A549 (cell line): ENCODE measurements around the gene TGM3. TPM values are rescaled to one million over a fixed set of nuclear protein-coding genes. Genes with fewer than 3 reads are reported as not detected.

Experiments used
- ATAC-seq, 2 experiments: fragments of 200-7000 bp in 1 of 2; fragments of >200 bp in 1 of 2; cut with Nextera tagmentation in 1 of 2; cut with Tn5 transposase in 1 of 2; 3 replicates each; pipeline versions ENCODE4 v1.8.0 to v1.9.1; 2018 to 2020; ENCODE audit warnings: mild to moderate bottlenecking in 1 of 2, moderate library complexity in 1 of 2
- CTCF ChIA-PET: fragments of 300-600 bp; sonication (Branson Sonifier 250); formaldehyde crosslinking; extraction: SDS; loops from one replicate; lab custom pipeline; 2021; ENCODE audit warnings: antibody characterized with exemption, inconsistent platforms; lab: Yijun Ruan, JAX
- POLR2A ChIA-PET: fragments of 350-600 bp; formaldehyde crosslinking; extraction: SDS; loops from one replicate; lab custom pipeline; 2021; ENCODE audit warnings: antibody characterized with exemption, inconsistent platforms; lab: Yijun Ruan, JAX
- DNase-seq, 2 experiments: peaks; one replicate each; pipeline versions ENCODE4 v3.0.0 to v3.0.0-alpha.2; 2011 to 2016; ENCODE audit warnings: low read depth in 1 of 2, low spot score in 1 of 2
- FAIRE-seq: peaks from 2 replicates; lab custom pipeline; 2011; peaks lifted over from hg19 to GRCh38; lab: Jason Lieb, UNC
- H3K27ac ChIP-seq, 2 experiments: fragments of >200 bp; sonication (Bioruptor Twin); formaldehyde crosslinking; 3 replicates each; pipeline ENCODE4 v1.5.1; 2016 to 2017
- H3K4me1 ChIP-seq: fragments of >200 bp; sonication (Bioruptor Twin); formaldehyde crosslinking; 3 replicates; pipeline ENCODE4 v1.6.1; 2016
- H3K4me2 ChIP-seq: fragments of >200 bp; sonication (Bioruptor Twin); formaldehyde crosslinking; 3 replicates; pipeline ENCODE4 v1.6.1; 2016
- H3K4me3 ChIP-seq: fragments of >200 bp; sonication (Bioruptor Twin); formaldehyde crosslinking; 3 replicates; pipeline ENCODE4 v1.5.1; 2016
- H3K9me3 ChIP-seq: fragments of >200 bp; sonication (Bioruptor Twin); formaldehyde crosslinking; 3 replicates; pipeline ENCODE4 v1.6.1; 2016
- BHLHE40 ChIP-seq: IDR thresholded peaks from 2 replicates; pipeline ENCODE4 v1.6.1; 2012; ENCODE audit warnings: low read depth, low read length, inconsistent platforms
- CBX2 ChIP-seq: fragments of 200-600 bp; sonication (generic); IDR thresholded peaks from 2 replicates; pipeline ENCODE4 v1.6.1; 2016; ENCODE audit warnings: low read depth, mild to moderate bottlenecking, borderline replicate concordance
- CHD2 ChIP-seq: fragments of 150-350 bp; IDR thresholded peaks from 2 replicates; pipeline ENCODE4 v1.6.1; 2014; ENCODE audit warnings: low read length; ENCODE audit not compliant: partially characterized antibody
- CHD4 ChIP-seq: fragments of 200-600 bp; sonication (generic); IDR thresholded peaks from 2 replicates; pipeline ENCODE4 v1.6.1; 2016; ENCODE audit warnings: antibody characterized with exemption, mild to moderate bottlenecking, borderline replicate concordance
- CTCF ChIP-seq: fragments of >200 bp; sonication (Bioruptor Twin); formaldehyde crosslinking; IDR thresholded peaks from 3 replicates; pipeline ENCODE4 v1.5.1; 2016
- EP300 ChIP-seq, 2 experiments: fragments of >200 bp; sonication (Bioruptor Twin); formaldehyde crosslinking; IDR thresholded peaks; 2 replicates in 1 of 2; 3 replicates in 1 of 2; pipeline ENCODE4 v1.6.1; 2016 to 2017
- GATA3 ChIP-seq: IDR thresholded peaks from 2 replicates; pipeline ENCODE4 v1.6.1; 2012; ENCODE audit warnings: borderline replicate concordance
- HDAC2 ChIP-seq: fragments of 200-600 bp; sonication (generic); IDR thresholded peaks from 2 replicates; pipeline ENCODE4 v1.6.1; 2016
- HEYL ChIP-seq: fragments of 250-450 bp; sonication (Bioruptor Pico); IDR thresholded peaks from 2 replicates; pipeline ENCODE4 v1.8.0; 2021; ENCODE audit warnings: mild to moderate bottlenecking, moderate library complexity
- JUN ChIP-seq, 2 experiments: fragments of >200 bp; sonication (Bioruptor Twin); formaldehyde crosslinking; IDR thresholded peaks; 2 replicates in 1 of 2; 3 replicates in 1 of 2; pipeline ENCODE4 v1.6.1; 2016 to 2017
- KDM5A ChIP-seq: fragments of 200-600 bp; sonication (generic); IDR thresholded peaks from 2 replicates; pipeline ENCODE4 v1.6.1; 2016; ENCODE audit warnings: antibody characterized with exemption, mild to moderate bottlenecking
- MYC ChIP-seq: IDR thresholded peaks from 2 replicates; pipeline ENCODE4 v1.6.1; 2012; ENCODE audit warnings: mild to moderate bottlenecking, inconsistent platforms, low read length, improper control_type of control experiment, borderline replicate concordance
- NPAS2 ChIP-seq: fragments of 250-450 bp; sonication (Bioruptor Pico); IDR thresholded peaks from 2 replicates; pipeline ENCODE4 v1.8.0; 2022; ENCODE audit warnings: mild to moderate bottlenecking, moderate library complexity, borderline replicate concordance
- NR3C1 ChIP-seq: fragments of >200 bp; sonication (Bioruptor Twin); formaldehyde crosslinking; IDR thresholded peaks from 3 replicates; pipeline ENCODE4 v1.6.1; 2017
- POLR2AphosphoS2 ChIP-seq: conservative IDR thresholded peaks from 2 replicates; pipeline ENCODE4 v1.6.1; 2012; ENCODE audit warnings: low read length, improper control_type of control experiment, inconsistent platforms
- RFX5 ChIP-seq: fragments of 450-650 bp; IDR thresholded peaks from 2 replicates; pipeline ENCODE4 v1.7.1; 2014; ENCODE audit warnings: antibody characterized with exemption, mild to moderate bottlenecking, moderate library complexity
- RNF2 ChIP-seq: fragments of 200-600 bp; sonication (generic); IDR thresholded peaks from 2 replicates; pipeline ENCODE4 v1.6.1; 2016; ENCODE audit warnings: low read depth, mild to moderate bottlenecking, antibody characterized with exemption, moderate library complexity, borderline replicate concordance
- ZFP36 ChIP-seq: fragments of 450-650 bp; IDR thresholded peaks from 2 replicates; pipeline ENCODE4 v1.6.1; 2014; ENCODE audit warnings: borderline replicate concordance; ENCODE audit not compliant: partially characterized antibody
- ZNF302 ChIP-seq: fragments of 250-450 bp; sonication (Bioruptor Pico); IDR thresholded peaks from 2 replicates; pipeline ENCODE4 v1.9.0; 2021; ENCODE audit warnings: inconsistent platforms, mild to moderate bottlenecking, moderate library complexity
- ZSCAN20 ChIP-seq: fragments of 250-450 bp; sonication (Bioruptor Pico); IDR thresholded peaks from 2 replicates; pipeline ENCODE4 v1.8.0; 2022; ENCODE audit warnings: mild to moderate bottlenecking, moderate library complexity
- WGBS: methylation state at CpG from one replicate; pipeline ENCODE4 v1.1.6; 2017; ENCODE audit errors: missing lambda C conversion rate; 5-methylcytosine and 5-hydroxymethylcytosine counted together
- polyA plus RNA-seq, 4 experiments: library from polyadenylated mRNA; depleted of rRNA in 3 of 4; stranded (reverse); fragments of >200 nt; fragmentation: RNase III in 1 of 4; extraction: RNeasy Plus Mini Kit Qiagen cat#74134 plus additional on column Dnase treatment in 1 of 4; gene quantifications; 2 replicates in 3 of 4; 3 replicates in 1 of 4; pipeline ENCODE4 v1.2.3, GENCODE V29; 2011 to 2017
- TF ChIP-seq, protein P1 (sequence below): fragments of 150-350 bp; IDR thresholded peaks from 2 replicates; pipeline ENCODE4 v1.6.1; 2014; ENCODE audit warnings: low read depth, mild to moderate bottlenecking, low read length
- TF ChIP-seq, protein P2 (sequence below): fragments of 250-450 bp; sonication (Bioruptor Pico); IDR thresholded peaks from 2 replicates; pipeline ENCODE4 v1.5.0; 2021; ENCODE audit warnings: mild to moderate bottlenecking, moderate library complexity, borderline replicate concordance

Gene TGM3
- polyA plus RNA-seq, 2 of the 4 experiments (the other 2 are of a cell fraction): 0.03 to 0.14 TPM

GRCh38 chr20:2307136-2307535, 11.3 kb downstream of the TGM3 start:
- H3K9me3 ChIP-seq: no peaks in the 10 kb centered on the region
- no peak for TF ChIP-seq NPAS2 (CRISPR knock-in tag)
- TF ChIP-seq, all 56 proteins: peak for 0
- CTCF ChIA-PET: interaction anchor here (1.0 to 4.6 kb wide), 6 partner anchors 10 to 99 kb away, joined by 3 to 14 read pairs (median 4); no protein-coding TSS in a partner anchor
- Histone ChIP-seq H3K4me3 (no peak overlapping the region), H3K4me2 (no peak overlapping the region), H3K27ac (no peak overlapping the region), H3K4me1 (peaks cover 40% of the 10 kb centered on the region)
- ATAC-seq (no peak), DNase-seq (no peak), FAIRE-seq (no peak)
- POLR2A ChIA-PET: no interaction called here
- 85% methylated on average over 4 of the region's 4 CpGs for WGBS

- 60% methylated on average over 3 of the region's 3 CpGs for WGBS
- DNase-seq (no peak), ATAC-seq (no peak)
- no peaks in the 10 kb centered on the region for H3K9me3 ChIP-seq
- H3K4me1 ChIP-seq: peaks cover 12% of the 10 kb centered on the region; the same call in 2 of the 3 replicates
- CTCF ChIA-PET: interaction anchor here (4.6 kb wide), 1 partner anchor 8 kb away, joined by 14 read pairs; no protein-coding TSS in a partner anchor
- H3K4me3 ChIP-seq: no peak overlapping the region
- no peak overlapping the region for H3K4me2 ChIP-seq
- POLR2A ChIA-PET: no interaction called here
- TF ChIP-seq GATA3 (no peak), EP300 (IDR thresholded peaks at IDR 0.05) (no peak), CHD4 (no peak), BHLHE40 (no peak), KDM5A (no peak), CTCF (no peak), CBX2 (no peak), ZSCAN20 (no peak), MYC (no peak), ZFP36 (no peak), RNF2 (no peak), HDAC2 (no peak), NR3C1 (no peak), CHD2 (no peak)
- TF ChIP-seq, protein P1, sequence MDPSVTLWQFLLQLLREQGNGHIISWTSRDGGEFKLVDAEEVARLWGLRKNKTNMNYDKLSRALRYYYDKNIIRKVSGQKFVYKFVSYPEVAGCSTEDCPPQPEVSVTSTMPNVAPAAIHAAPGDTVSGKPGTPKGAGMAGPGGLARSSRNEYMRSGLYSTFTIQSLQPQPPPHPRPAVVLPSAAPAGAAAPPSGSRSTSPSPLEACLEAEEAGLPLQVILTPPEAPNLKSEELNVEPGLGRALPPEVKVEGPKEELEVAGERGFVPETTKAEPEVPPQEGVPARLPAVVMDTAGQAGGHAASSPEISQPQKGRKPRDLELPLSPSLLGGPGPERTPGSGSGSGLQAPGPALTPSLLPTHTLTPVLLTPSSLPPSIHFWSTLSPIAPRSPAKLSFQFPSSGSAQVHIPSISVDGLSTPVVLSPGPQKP: no peak
- TF ChIP-seq, protein P2, sequence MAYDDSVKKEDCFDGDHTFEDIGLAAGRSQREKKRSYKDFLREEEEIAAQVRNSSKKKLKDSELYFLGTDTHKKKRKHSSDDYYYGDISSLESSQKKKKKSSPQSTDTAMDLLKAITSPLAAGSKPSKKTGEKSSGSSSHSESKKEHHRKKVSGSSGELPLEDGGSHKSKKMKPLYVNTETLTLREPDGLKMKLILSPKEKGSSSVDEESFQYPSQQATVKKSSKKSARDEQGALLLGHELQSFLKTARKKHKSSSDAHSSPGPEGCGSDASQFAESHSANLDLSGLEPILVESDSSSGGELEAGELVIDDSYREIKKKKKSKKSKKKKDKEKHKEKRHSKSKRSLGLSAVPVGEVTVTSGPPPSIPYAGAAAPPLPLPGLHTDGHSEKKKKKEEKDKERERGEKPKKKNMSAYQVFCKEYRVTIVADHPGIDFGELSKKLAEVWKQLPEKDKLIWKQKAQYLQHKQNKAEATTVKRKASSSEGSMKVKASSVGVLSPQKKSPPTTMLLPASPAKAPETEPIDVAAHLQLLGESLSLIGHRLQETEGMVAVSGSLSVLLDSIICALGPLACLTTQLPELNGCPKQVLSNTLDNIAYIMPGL (CRISPR knock-in tag): no peak
- TF ChIP-seq, all 56 proteins: peak for 0
- no peak for FAIRE-seq
- no peak overlapping the region for H3K27ac ChIP-seq
Measured at GRCh38 chr20:2311329-2311728, 15.5 kb downstream of the TGM3 start.

DNA sequence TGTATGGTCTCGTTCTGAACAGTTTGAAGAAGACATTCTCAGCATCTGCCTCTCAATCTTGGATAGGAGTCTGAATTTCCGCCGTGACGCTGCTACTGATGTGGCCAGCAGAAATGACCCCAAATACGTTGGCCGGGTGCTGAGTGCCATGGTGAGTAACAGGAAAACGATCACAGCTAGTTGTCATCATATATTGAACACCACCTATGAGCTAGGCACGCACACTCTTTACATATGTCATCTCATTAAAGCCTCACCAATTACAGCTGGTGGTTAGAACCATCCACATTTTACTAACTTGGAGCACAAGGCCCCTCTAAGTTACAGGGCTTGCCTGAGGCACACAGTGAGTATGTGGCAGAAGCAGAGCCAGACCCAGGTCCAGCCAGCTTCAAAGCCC, 17.1 kb downstream of the TGM3 start:
- CTCF ChIA-PET: interaction anchor here (0.6 to 1.3 kb wide), 6 partner anchors 10 to 105 kb away, joined by 3 to 4 read pairs (median 3); partner anchors contain the start of gene TGM3
- ATAC-seq (no peak), FAIRE-seq (no peak), DNase-seq (no peak)
- Histone ChIP-seq H3K27ac (no peak overlapping the region), H3K9me3 (no peaks in the 10 kb centered on the region), H3K4me1 (peaks cover 10% of the 10 kb centered on the region; the same call in 2 of the 3 replicates), H3K4me3 (no peak overlapping the region), H3K4me2 (no peak overlapping the region)
- POLR2A ChIA-PET: no interaction called here
- TF ChIP-seq RFX5 (no peak), JUN (IDR thresholded peaks at IDR 0.05) (no peak), ZNF302 (CRISPR knock-in tag) (no peak), POLR2AphosphoS2 (no peak), HEYL (CRISPR knock-in tag) (no peak)
- WGBS: 73% methylated on average over 8 of the region's 8 CpGs
